Measurements from ENCODE around the gene FRAS1.

FRAS1 gene

GRCh38 chr4:78227411-78228057 lies 170.4 kb downstream of the FRAS1 start:
- TF ChIP-seq CTBP1 (IDR thresholded peaks at IDR 0.05; ENCODE audit: borderline replicate concordance): no peak
- TF ChIP-seq LEF1 (IDR thresholded peaks at IDR 0.05; ENCODE audit: borderline replicate concordance): no peak
- no peak for TF ChIP-seq ELF4 (IDR thresholded peaks at IDR 0.05)
- no peak for TF ChIP-seq SP1 (IDR thresholded peaks at IDR 0.05)
- TF ChIP-seq BHLHE40 (IDR thresholded peaks at IDR 0.05; ENCODE audit: borderline replicate concordance): no peak
- POLR2A ChIA-PET: no interaction called here
- no peak for DNase-seq (ENCODE audit: extremely low spot score)
- CTCF ChIA-PET: no interaction called here

- TF ChIP-seq FOXK2 (IDR thresholded peaks at IDR 0.05): no peak
- no peak for TF ChIP-seq ARNT (IDR thresholded peaks at IDR 0.05)
- TF ChIP-seq PKNOX1 (IDR thresholded peaks at IDR 0.05): no peak
- no peak for TF ChIP-seq HDGF (IDR thresholded peaks at IDR 0.05; ENCODE audit: borderline replicate concordance)
- no peak for TF ChIP-seq CTBP1 (IDR thresholded peaks at IDR 0.05; ENCODE audit: borderline replicate concordance)
- TF ChIP-seq TARDBP (IDR thresholded peaks at IDR 0.05): no peak
- TF ChIP-seq LEF1 (IDR thresholded peaks at IDR 0.05; ENCODE audit: borderline replicate concordance): no peak
- TF ChIP-seq FOXM1 (IDR thresholded peaks at IDR 0.05; ENCODE audit: borderline replicate concordance): no peak
- no peak for TF ChIP-seq ELF4 (IDR thresholded peaks at IDR 0.05)
- TF ChIP-seq FOXA1 (IDR thresholded peaks at IDR 0.05): no peak
- no peak for TF ChIP-seq SUZ12 (IDR thresholded peaks at IDR 0.05)
- TF ChIP-seq SP1 (IDR thresholded peaks at IDR 0.05): no peak
- no peak for TF ChIP-seq ZNF384 (IDR thresholded peaks at IDR 0.05)
- no peak for TF ChIP-seq BHLHE40 (IDR thresholded peaks at IDR 0.05; ENCODE audit: borderline replicate concordance)
- POLR2A ChIA-PET: no interaction called here
- no peak for DNase-seq (ENCODE audit: extremely low spot score)
- CTCF ChIA-PET: interaction anchor here (0.7 kb wide), 1 partner anchor 1247 kb away, joined by 3 read pairs; no protein-coding TSS in a partner anchor
Observed at GRCh38 chr4:78235800-78236199, 178.7 kb downstream of the FRAS1 start.

- CTCF ChIA-PET: interaction anchor here (0.8 kb wide), 1 partner anchor 109 kb away, joined by 6 read pairs; no protein-coding TSS in a partner anchor
- POLR2A ChIA-PET: no interaction called here
- TF ChIP-seq TARDBP (IDR thresholded peaks at IDR 0.05) (no peak), FOXA1 (IDR thresholded peaks at IDR 0.05) (no peak), LEF1 (IDR thresholded peaks at IDR 0.05; ENCODE audit: borderline replicate concordance) (no peak), ZNF384 (IDR thresholded peaks at IDR 0.05) (no peak), PKNOX1 (IDR thresholded peaks at IDR 0.05) (no peak), BHLHE40 (IDR thresholded peaks at IDR 0.05; ENCODE audit: borderline replicate concordance) (no peak), NFRKB (IDR thresholded peaks at IDR 0.05) (no peak), SUZ12 (IDR thresholded peaks at IDR 0.05) (no peak), HDGF (IDR thresholded peaks at IDR 0.05; ENCODE audit: borderline replicate concordance) (no peak), FOXM1 (IDR thresholded peaks at IDR 0.05; ENCODE audit: borderline replicate concordance) (no peak), SP1 (IDR thresholded peaks at IDR 0.05) (no peak), FOXK2 (IDR thresholded peaks at IDR 0.05) (no peak), L3MBTL2 (conservative IDR thresholded peaks at IDR 0.05) (no peak), CTBP1 (IDR thresholded peaks at IDR 0.05; ENCODE audit: borderline replicate concordance) (no peak), ARNT (IDR thresholded peaks at IDR 0.05) (no peak)
- DNase-seq (ENCODE audit: extremely low spot score): no peak
Observed at GRCh38 chr4:78237360-78237759, 180.2 kb downstream of the FRAS1 start.

- POLR2A ChIA-PET: no interaction called here
- CTCF ChIA-PET: no interaction called here
- TF ChIP-seq TARDBP (IDR thresholded peaks at IDR 0.05) (no peak), LEF1 (IDR thresholded peaks at IDR 0.05; ENCODE audit: borderline replicate concordance) (no peak), NFRKB (IDR thresholded peaks at IDR 0.05) (no peak), FOXK2 (IDR thresholded peaks at IDR 0.05) (no peak)
- DNase-seq (ENCODE audit: extremely low spot score): no peak
Observed at GRCh38 chr4:78242071-78242470, 184.9 kb downstream of the FRAS1 start.

GRCh38 chr4:78244705-78245485 lies 187.8 kb downstream of the FRAS1 start:
- no peak for DNase-seq (ENCODE audit: extremely low spot score)
- ChIA-PET POLR2A (interaction anchor here (1.0 kb wide), 1 partner anchor 13 kb away, joined by 3 read pairs; no protein-coding TSS in a partner anchor), CTCF (no interaction called here)
- TF ChIP-seq ELF4 (IDR thresholded peaks at IDR 0.05): no peak
- TF ChIP-seq FOXK2 (IDR thresholded peaks at IDR 0.05): no peak
- TF ChIP-seq NFRKB (IDR thresholded peaks at IDR 0.05): no peak
- no peak for TF ChIP-seq CTBP1 (IDR thresholded peaks at IDR 0.05; ENCODE audit: borderline replicate concordance)

GRCh38 chr4:78247536-78248285 lies 190.6 kb downstream of the FRAS1 start:
- no peak for TF ChIP-seq TARDBP (IDR thresholded peaks at IDR 0.05)
- TF ChIP-seq ZNF384 (IDR thresholded peaks at IDR 0.05): no peak
- TF ChIP-seq LEF1 (IDR thresholded peaks at IDR 0.05; ENCODE audit: borderline replicate concordance): no peak
- TF ChIP-seq SUZ12 (IDR thresholded peaks at IDR 0.05): no peak
- no peak for TF ChIP-seq SP1 (IDR thresholded peaks at IDR 0.05)
- no peak for TF ChIP-seq HDGF (IDR thresholded peaks at IDR 0.05; ENCODE audit: borderline replicate concordance)
- TF ChIP-seq NFRKB (IDR thresholded peaks at IDR 0.05): no peak
- no peak for TF ChIP-seq CTBP1 (IDR thresholded peaks at IDR 0.05; ENCODE audit: borderline replicate concordance)
- TF ChIP-seq FOXM1 (IDR thresholded peaks at IDR 0.05; ENCODE audit: borderline replicate concordance): no peak
- no peak for TF ChIP-seq ELF4 (IDR thresholded peaks at IDR 0.05)
- TF ChIP-seq FOXA1 (IDR thresholded peaks at IDR 0.05): no peak
- no peak for TF ChIP-seq FOXK2 (IDR thresholded peaks at IDR 0.05)
- TF ChIP-seq L3MBTL2 (conservative IDR thresholded peaks at IDR 0.05): no peak
- no peak for TF ChIP-seq PKNOX1 (IDR thresholded peaks at IDR 0.05)
- TF ChIP-seq ARNT (IDR thresholded peaks at IDR 0.05): no peak
- no peak for TF ChIP-seq BHLHE40 (IDR thresholded peaks at IDR 0.05; ENCODE audit: borderline replicate concordance)
- no peak for DNase-seq (ENCODE audit: extremely low spot score)
- ChIA-PET CTCF (no interaction called here), POLR2A (no interaction called here)

All from HEK293T (cell line).